Gastrocnemius medialis (tissue), 4 donors: ENCODE measurements around the gene FAM9B.

Experiments
- CTCF ChIP-seq, 5 experiments: fragments of 450-650 bp in 3 of 5; fragments of 200-600 bp in 2 of 5; sonication (generic) in 2 of 5; IDR thresholded peaks in 4 of 5; conservative IDR thresholded peaks in 1 of 5; 1 replicate in 4 of 5; 2 replicates in 1 of 5; pipeline ENCODE4 v1.5.1; 2016 to 2019; ENCODE audit warnings: antibody characterized with exemption in 5 of 5, mild to moderate bottlenecking in 3 of 5, moderate library complexity in 3 of 5
- POLR2A ChIP-seq, 2 donors: fragments of 450-650 bp; IDR thresholded peaks; one replicate each; pipeline ENCODE4 v1.6.1; 2017; ENCODE audit warnings: antibody characterized with exemption in 2 of 2, mild to moderate bottlenecking in 2 of 2, moderate library complexity in 2 of 2

- no peak for TF ChIP-seq CTCF (IDR thresholded peaks at IDR 0.05 in 4 of 5, conservative IDR thresholded peaks at IDR 0.05 in 1 of 5)
- TF ChIP-seq POLR2A (IDR thresholded peaks at IDR 0.05) = no peak
Observed at GRCh38 chrX:9055354-9055753, 21.4 kb upstream of the FAM9B start.
